H1 (cell line): ENCODE results near the gene VAV2. TPM values are rescaled to one million over a fixed set of nuclear protein-coding genes. Genes with fewer than 3 reads are reported as not detected.

Experiments used
- CTCF ChIP-seq, 3 experiments: IDR thresholded peaks; 1 replicate in 2 of 3; 2 replicates in 1 of 3; pipeline versions ENCODE4 v1.5.1 to v1.6.1; 2011; ENCODE audit warnings: low read length in 3 of 3, mild to moderate bottlenecking in 3 of 3, inconsistent platforms in 2 of 3, low read depth in 1 of 3, moderate library complexity in 1 of 3; ENCODE audit not compliant: insufficient read depth in 1 of 3; ENCODE audit errors: control extremely low read depth in 1 of 3
- POLR2A ChIP-seq, 2 experiments: IDR thresholded peaks; 1 replicate in 1 of 2; 2 replicates in 1 of 2; pipeline ENCODE4 v1.6.1; 2011; ENCODE audit warnings: low read depth in 2 of 2, low read length in 2 of 2, mild to moderate bottlenecking in 2 of 2; ENCODE audit errors: control extremely low read depth in 1 of 2
- POU5F1 ChIP-seq: IDR thresholded peaks from 2 replicates; pipeline ENCODE4 v1.6.1; 2011; ENCODE audit warnings: low read depth, mild to moderate bottlenecking, low read length, moderate library complexity
- YY1 ChIP-seq: IDR thresholded peaks from 2 replicates; pipeline ENCODE4 v1.6.1; 2011; ENCODE audit warnings: low read depth, mild to moderate bottlenecking, low read length
- polyA plus RNA-seq, 7 experiments: library from polyadenylated mRNA; depleted of rRNA in 3 of 7; stranded (reverse) in 5 of 7; unstranded in 2 of 7; fragments of >200 nt in 5 of 7; fragments of 200-250 nt in 2 of 7; gene quantifications; 1 replicate in 5 of 7; 2 replicates in 1 of 7; 4 replicates in 1 of 7; pipeline versions ENCODE4 v1.2.1 to v1.2.3, GENCODE V29; 2011 to 2013; ENCODE audit warnings: missing spikeins in 2 of 7, mixed read lengths in 2 of 7
- total RNA-seq: library from RNA; stranded (reverse); fragmentation: NEBNext Ultra II Directional; extraction: Animal tissue kit (Norgen Biotek cat#: 25700); gene quantifications from 2 replicates; pipeline ENCODE4 v1.2.1, GENCODE V29; 2021
- TF ChIP-seq, protein P1 (sequence below): IDR thresholded peaks from 2 replicates; pipeline ENCODE4 v1.6.1; 2011; ENCODE audit warnings: low read length, improper control_type of control experiment

Gene VAV2
- total and polyA plus RNA-seq, 2 of the 8 experiments (the other 6 are each of a cell fraction or from before 2014, with no cell fraction given): 13.6 to 37.6 TPM

DNA sequence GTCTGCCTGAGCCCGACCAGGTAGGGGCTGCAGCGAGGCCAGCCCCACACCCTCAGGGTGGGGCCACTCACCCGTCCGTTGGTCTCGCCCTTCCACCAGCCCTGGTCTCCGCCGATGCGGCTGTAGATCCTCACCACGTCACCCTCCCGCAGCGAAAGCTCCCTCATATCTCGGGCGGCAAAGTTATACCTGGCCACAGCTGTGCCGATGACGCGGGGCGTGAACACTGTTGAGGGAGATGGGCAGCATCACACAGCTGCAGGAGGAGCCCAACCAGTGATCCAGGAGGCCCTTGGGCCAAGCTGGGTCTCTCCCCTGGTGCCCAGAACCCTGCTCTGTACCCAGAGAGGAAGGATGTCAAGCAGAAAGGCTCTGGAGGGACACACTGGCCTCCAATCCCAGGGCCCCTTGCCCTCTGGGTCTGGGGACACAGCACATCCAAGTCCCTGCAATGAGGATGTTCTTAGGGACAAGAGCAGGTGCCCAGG, 223.7 kb downstream of the VAV2 start (continued):
- no peak for TF ChIP-seq POLR2A (IDR thresholded peaks at IDR 0.05; ENCODE audit: control extremely low read depth in 1 of 2, low read depth in 2 of 2, low read length in 2 of 2)
- no peak for TF ChIP-seq YY1
- TF ChIP-seq POU5F1: no peak
- TF ChIP-seq CTCF (IDR thresholded peaks at IDR 0.05; ENCODE audit: control extremely low read depth in 1 of 3, insufficient read depth in 1 of 3, low read depth in 1 of 3, low read length in 3 of 3): no peak
- TF ChIP-seq, protein P1, sequence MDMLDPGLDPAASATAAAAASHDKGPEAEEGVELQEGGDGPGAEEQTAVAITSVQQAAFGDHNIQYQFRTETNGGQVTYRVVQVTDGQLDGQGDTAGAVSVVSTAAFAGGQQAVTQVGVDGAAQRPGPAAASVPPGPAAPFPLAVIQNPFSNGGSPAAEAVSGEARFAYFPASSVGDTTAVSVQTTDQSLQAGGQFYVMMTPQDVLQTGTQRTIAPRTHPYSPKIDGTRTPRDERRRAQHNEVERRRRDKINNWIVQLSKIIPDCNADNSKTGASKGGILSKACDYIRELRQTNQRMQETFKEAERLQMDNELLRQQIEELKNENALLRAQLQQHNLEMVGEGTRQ: no peak
